Endothelial cell of umbilical vein (primary cell): Measurements from ENCODE around the gene EPHA8. TPM values are rescaled to one million over a fixed set of nuclear protein-coding genes. Genes with fewer than 3 reads are reported as not detected.

Experiments
- BruUV-seq: library from RNA; stranded (reverse); fragments of 400-500 nt; replicated peaks from 2 replicates; lab custom pipeline; 2021; lab: Mats Ljungman, UMichigan
- CTCF ChIA-PET: fragments of 300-600, 350-600 bp; sonication (Branson Sonifier 250); formaldehyde crosslinking; loops from one replicate; lab custom pipeline; 2021; ENCODE audit warnings: antibody characterized with exemption, inconsistent platforms; lab: Charles Lee
- POLR2A ChIA-PET: fragments of 300-600, 350-600 bp; sonication (Branson Sonifier 250); formaldehyde crosslinking; loops from one replicate; lab custom pipeline; 2021; ENCODE audit warnings: antibody characterized with exemption, inconsistent platforms; lab: Charles Lee
- DNase-seq: peaks from one replicate; pipeline ENCODE4 v3.0.0-alpha.2; 2011; ENCODE audit warnings: low read depth, low spot score
- FAIRE-seq: peaks from 2 replicates; lab custom pipeline; 2011; peaks lifted over from hg19 to GRCh38; lab: Jason Lieb, UNC
- H2AFZ ChIP-seq: 2 replicates; pipeline ENCODE4 v1.6.0; 2012; ENCODE audit warnings: low read depth, low read length, control low read depth, inconsistent platforms
- H3K27ac ChIP-seq: 2 replicates; pipeline ENCODE4 v1.5.1; 2011; ENCODE audit warnings: low read depth, mild to moderate bottlenecking, control low read depth, low read length, moderate library complexity; ENCODE audit not compliant: insufficient read depth
- H3K27me3 ChIP-seq, 2 experiments: 2 replicates each; pipeline versions ENCODE4 v1.6.0 to v1.6.1; 2011; ENCODE audit warnings: low read length in 2 of 2, mixed read lengths in 1 of 2; ENCODE audit not compliant: control insufficient read depth in 2 of 2, insufficient read depth in 2 of 2
- H3K36me3 ChIP-seq, 2 experiments: 2 replicates in 1 of 2; 3 replicates in 1 of 2; pipeline ENCODE4 v1.5.1; 2011; ENCODE audit warnings: low read length in 2 of 2, mild to moderate bottlenecking in 1 of 2, moderate library complexity in 1 of 2; ENCODE audit not compliant: control insufficient read depth in 2 of 2, insufficient read depth in 2 of 2; ENCODE audit errors: extremely low read depth in 1 of 2
- H3K4me1 ChIP-seq: 3 replicates; pipeline ENCODE4 v1.5.1; 2011; ENCODE audit warnings: mild to moderate bottlenecking, low read length; ENCODE audit not compliant: control insufficient read depth, insufficient read depth; ENCODE audit errors: extremely low read depth
- H3K4me2 ChIP-seq: 2 replicates; pipeline ENCODE4 v1.6.1; 2011; ENCODE audit warnings: low read length, control low read depth, mixed read lengths; ENCODE audit not compliant: insufficient read depth
- H3K4me3 ChIP-seq, 3 experiments: fragments of 200-600 bp in 1 of 3; sonication (generic), shearing (Covaris generic) in 1 of 3; replicated peaks in 1 of 3; 2 replicates each; pipeline ENCODE4 v1.5.1; 2011 to 2016; ENCODE audit warnings: control low read depth in 3 of 3, low read length in 3 of 3, mild to moderate bottlenecking in 2 of 3, inconsistent platforms in 1 of 3, low read depth in 1 of 3, moderate library complexity in 1 of 3; ENCODE audit not compliant: insufficient read depth in 1 of 3
- H3K79me2 ChIP-seq: 2 replicates; pipeline ENCODE4 v1.6.0; 2012; ENCODE audit warnings: low read length, inconsistent platforms; ENCODE audit not compliant: control insufficient read depth, insufficient read depth
- H3K9ac ChIP-seq: replicated peaks from 2 replicates; pipeline ENCODE3; 2011; ENCODE audit warnings: low read length, control low read depth; ENCODE audit not compliant: insufficient read depth; ENCODE audit errors: extremely low read depth
- H3K9me1 ChIP-seq: replicated peaks from 3 replicates; pipeline ENCODE4 v1.6.0; 2011; ENCODE audit warnings: mild to moderate bottlenecking, low read length; ENCODE audit not compliant: control insufficient read depth, insufficient read depth; ENCODE audit errors: extremely low read depth
- H3K9me3 ChIP-seq: replicated peaks from 2 replicates; pipeline ENCODE4 v1.5.1; 2012; ENCODE audit warnings: low read length, inconsistent platforms; ENCODE audit not compliant: control insufficient read depth, insufficient read depth
- H4K20me1 ChIP-seq: replicated peaks from 2 replicates; pipeline ENCODE3; 2011; ENCODE audit warnings: mild to moderate bottlenecking, low read length; ENCODE audit not compliant: control insufficient read depth, insufficient read depth; ENCODE audit errors: extremely low read depth
- EZH2 ChIP-seq: IDR thresholded peaks from 2 replicates; pipeline ENCODE4 v1.6.1; 2012; ENCODE audit warnings: borderline replicate concordance, low read depth, mild to moderate bottlenecking, moderate library complexity, low read length, inconsistent platforms; ENCODE audit not compliant: severe bottlenecking
- FOS ChIP-seq: IDR thresholded peaks from 2 replicates; pipeline ENCODE4 v1.6.1; 2011; ENCODE audit warnings: mild to moderate bottlenecking, low read length, moderate library complexity, borderline replicate concordance; ENCODE audit not compliant: insufficient read depth
- GATA2 ChIP-seq: IDR thresholded peaks from 2 replicates; pipeline ENCODE4 v1.7.0; 2011; ENCODE audit warnings: low read depth, mild to moderate bottlenecking, moderate library complexity, mixed read lengths, low read length; ENCODE audit not compliant: insufficient read length, insufficient read depth
- JUN ChIP-seq: IDR thresholded peaks from 2 replicates; pipeline ENCODE4 v1.6.1; 2011; ENCODE audit warnings: borderline replicate concordance, low read depth; ENCODE audit not compliant: insufficient read length, insufficient read depth
- MYC ChIP-seq: IDR thresholded peaks from one replicate; pipeline ENCODE4 v1.6.1; 2011; ENCODE audit warnings: mild to moderate bottlenecking, low read depth, low read length
- POLR2A ChIP-seq: IDR thresholded peaks from 2 replicates; pipeline ENCODE4 v1.6.1; 2012; ENCODE audit warnings: low read depth, mild to moderate bottlenecking, control low read depth, low read length
- POLR2AphosphoS5 ChIP-seq: IDR thresholded peaks from 2 replicates; pipeline ENCODE4 v1.6.1; 2012; ENCODE audit warnings: low read depth, mild to moderate bottlenecking, control low read depth, low read length, moderate library complexity; ENCODE audit not compliant: insufficient read depth
- dilution Hi-C: fragments of 300-500 bp; cut with MboI; formaldehyde crosslinking; loops from one replicate; pipeline ENCODE4 v1.15.0; 2019; ENCODE audit warnings: low sequenced_read_pairs; ENCODE audit not compliant: extremely low pct_ligation_motif_present
- intact Hi-C: fragments of 100-400 bp; cut with micrococcal nuclease; formaldehyde crosslinking; loops from one replicate; pipeline ENCODE4 v1.10.0; 2022
- polyA plus RNA-seq, 4 experiments: library from polyadenylated mRNA; depleted of rRNA in 3 of 4; stranded (reverse) in 3 of 4; unstranded in 1 of 4; fragments of >200 nt; gene quantifications; 2 replicates each; pipeline versions ENCODE4 v1.2.1 to v1.2.3, GENCODE V29; 2011 to 2012; ENCODE audit warnings: missing spikeins in 1 of 4
- total RNA-seq: library from RNA; stranded (reverse); gene quantifications from 2 replicates; pipeline ENCODE4 v1.2.3, GENCODE V29; 2021
- TF ChIP-seq, protein P1 (sequence below), 2 donors: IDR thresholded peaks; 1 replicate in 1 of 2; 2 replicates in 1 of 2; pipeline ENCODE4 v1.5.1; 2011; ENCODE audit warnings: low read length in 2 of 2, mild to moderate bottlenecking in 2 of 2, moderate library complexity in 2 of 2, control low read depth in 1 of 2, inconsistent platforms in 1 of 2, low read depth in 1 of 2; ENCODE audit not compliant: insufficient read depth in 1 of 2; ENCODE audit errors: extremely low read depth in 1 of 2
- TF ChIP-seq, protein P2 (sequence below): IDR thresholded peaks from 2 replicates; pipeline ENCODE4 v1.6.1; 2011; ENCODE audit not compliant: insufficient read depth, insufficient read length

Gene EPHA8
- total and polyA plus RNA-seq, 2 donors (not counting 3 experiments of a cell fraction or from before 2014, with no cell fraction given) = not detected

DNA sequence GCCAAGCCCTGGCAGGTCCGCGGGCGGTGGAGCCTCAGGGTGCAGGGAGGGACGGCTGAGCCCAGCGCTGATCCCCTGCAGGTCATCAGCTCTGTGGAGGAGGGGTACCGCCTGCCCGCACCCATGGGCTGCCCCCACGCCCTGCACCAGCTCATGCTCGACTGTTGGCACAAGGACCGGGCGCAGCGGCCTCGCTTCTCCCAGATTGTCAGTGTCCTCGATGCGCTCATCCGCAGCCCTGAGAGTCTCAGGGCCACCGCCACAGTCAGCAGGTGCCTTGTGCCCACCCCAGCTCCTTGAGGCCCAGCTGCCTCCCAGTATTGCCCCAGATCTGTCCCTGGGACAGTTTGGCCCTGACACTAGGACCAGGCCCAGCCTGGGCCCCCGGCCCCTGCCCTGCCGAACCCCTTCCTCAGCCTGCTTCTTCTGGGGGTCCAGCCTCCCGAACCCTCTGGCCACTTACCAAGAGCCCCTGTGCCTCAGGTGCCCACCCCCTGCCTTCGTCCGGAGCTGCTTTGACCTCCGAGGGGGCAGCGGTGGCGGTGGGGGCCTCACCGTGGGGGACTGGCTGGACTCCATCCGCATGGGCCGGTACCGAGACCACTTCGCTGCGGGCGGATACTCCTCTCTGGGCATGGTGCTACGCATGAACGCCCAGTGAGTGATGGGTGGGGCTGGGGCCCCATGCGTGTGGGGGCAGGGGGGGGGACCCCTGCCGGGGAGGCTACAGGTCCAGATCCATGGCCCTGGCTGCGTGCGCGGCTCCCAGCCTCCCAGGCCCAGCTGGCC lies 37.7 kb downstream of the EPHA8 start:
- intact Hi-C loops = no loop called here
- H3K9me1 ChIP-seq = no peaks in the 10 kb centered on the region
- POLR2A ChIA-PET = no interaction called here
- CTCF ChIA-PET = no interaction called here
- no peak overlapping the region for H2AFZ ChIP-seq
- H3K9me3 ChIP-seq = no peaks in the 10 kb centered on the region
- dilution Hi-C loops = no loop called here
- H3K27me3 ChIP-seq = peaks cover 10 to 11% of the 10 kb centered on the region in 2 experiments
- FAIRE-seq (no peak), DNase-seq (no peak)
- TF ChIP-seq, protein P1, sequence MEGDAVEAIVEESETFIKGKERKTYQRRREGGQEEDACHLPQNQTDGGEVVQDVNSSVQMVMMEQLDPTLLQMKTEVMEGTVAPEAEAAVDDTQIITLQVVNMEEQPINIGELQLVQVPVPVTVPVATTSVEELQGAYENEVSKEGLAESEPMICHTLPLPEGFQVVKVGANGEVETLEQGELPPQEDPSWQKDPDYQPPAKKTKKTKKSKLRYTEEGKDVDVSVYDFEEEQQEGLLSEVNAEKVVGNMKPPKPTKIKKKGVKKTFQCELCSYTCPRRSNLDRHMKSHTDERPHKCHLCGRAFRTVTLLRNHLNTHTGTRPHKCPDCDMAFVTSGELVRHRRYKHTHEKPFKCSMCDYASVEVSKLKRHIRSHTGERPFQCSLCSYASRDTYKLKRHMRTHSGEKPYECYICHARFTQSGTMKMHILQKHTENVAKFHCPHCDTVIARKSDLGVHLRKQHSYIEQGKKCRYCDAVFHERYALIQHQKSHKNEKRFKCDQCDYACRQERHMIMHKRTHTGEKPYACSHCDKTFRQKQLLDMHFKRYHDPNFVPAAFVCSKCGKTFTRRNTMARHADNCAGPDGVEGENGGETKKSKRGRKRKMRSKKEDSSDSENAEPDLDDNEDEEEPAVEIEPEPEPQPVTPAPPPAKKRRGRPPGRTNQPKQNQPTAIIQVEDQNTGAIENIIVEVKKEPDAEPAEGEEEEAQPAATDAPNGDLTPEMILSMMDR (IDR thresholded peaks at IDR 0.05; ENCODE audit: extremely low read depth in 1 of 2, insufficient read depth in 1 of 2, low read depth in 1 of 2, low read length in 2 of 2) = no peak
- TF ChIP-seq JUN = no peak
- H3K4me1 ChIP-seq = no peaks in the 10 kb centered on the region
- H3K9ac ChIP-seq = no peak overlapping the region
- H3K4me3 ChIP-seq = no peak overlapping the region
- H4K20me1 ChIP-seq = no peaks in the 10 kb centered on the region
- no TSS peak for BruUV-seq
- no peak overlapping the region for H3K4me2 ChIP-seq
- no peaks in the 10 kb centered on the region for H3K79me2 ChIP-seq
- no peak overlapping the region for H3K27ac ChIP-seq
- H3K36me3 ChIP-seq = no peaks in the 10 kb centered on the region

DNA sequence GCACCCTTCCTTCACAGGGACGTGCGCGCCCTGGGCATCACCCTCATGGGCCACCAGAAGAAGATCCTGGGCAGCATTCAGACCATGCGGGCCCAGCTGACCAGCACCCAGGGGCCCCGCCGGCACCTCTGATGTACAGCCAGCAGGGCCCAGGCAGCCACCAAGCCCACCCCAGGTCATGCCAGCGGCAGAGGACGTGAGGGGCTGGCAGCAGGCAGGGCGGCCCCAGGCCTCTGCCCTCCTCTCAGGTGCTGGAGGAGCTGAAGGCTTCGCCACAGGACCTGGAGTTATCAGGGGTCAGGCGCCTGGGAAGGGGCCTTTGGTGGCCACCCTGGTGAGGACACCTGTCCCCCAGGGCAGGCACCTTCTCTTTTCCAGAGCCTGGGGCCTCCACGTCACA lies 38.3 kb downstream of the EPHA8 start:
- no peak overlapping the region for H3K9ac ChIP-seq
- ChIA-PET POLR2A (no interaction called here), CTCF (no interaction called here)
- no peaks in the 10 kb centered on the region for H3K79me2 ChIP-seq
- no peaks in the 10 kb centered on the region for H3K4me1 ChIP-seq
- intact Hi-C loops (no loop called here), dilution Hi-C loops (no loop called here)
- no peak overlapping the region for H3K4me2 ChIP-seq
- BruUV-seq = no TSS peak
- no peak for FAIRE-seq
- no peak for DNase-seq
- H2AFZ ChIP-seq = no peak overlapping the region
- H3K9me3 ChIP-seq = no peaks in the 10 kb centered on the region
- no peak overlapping the region for H3K4me3 ChIP-seq
- TF ChIP-seq GATA2 (no peak), JUN (no peak), POLR2A (no peak), FOS (no peak), POLR2AphosphoS5 (no peak), MYC (no peak), EZH2 (no peak)
- TF ChIP-seq, protein P1 (IDR thresholded peaks at IDR 0.05; ENCODE audit: extremely low read depth in 1 of 2, insufficient read depth in 1 of 2, low read depth in 1 of 2, low read length in 2 of 2) = no peak
- TF ChIP-seq, protein P2, sequence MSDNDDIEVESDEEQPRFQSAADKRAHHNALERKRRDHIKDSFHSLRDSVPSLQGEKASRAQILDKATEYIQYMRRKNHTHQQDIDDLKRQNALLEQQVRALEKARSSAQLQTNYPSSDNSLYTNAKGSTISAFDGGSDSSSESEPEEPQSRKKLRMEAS = no peak
- H3K27ac ChIP-seq = no peak overlapping the region
- H3K36me3 ChIP-seq = no peaks in the 10 kb centered on the region
- H3K27me3 ChIP-seq = peaks cover 11 to 14% of the 10 kb centered on the region in 2 experiments
- no peaks in the 10 kb centered on the region for H3K9me1 ChIP-seq
- no peaks in the 10 kb centered on the region for H4K20me1 ChIP-seq
